UCSD-AML1 (cell line): Measurements from ENCODE around the gene KRT20.
A peak's percentile ranks its signal among the peaks of the same experiment; 100 is the strongest.
"Not testable (repeated sequence)": the region's sequence is repeated elsewhere in the genome, so short reads cannot be mapped to it uniquely, and the experiment has no call there.

Source experiments
- DNase-seq: peaks from one replicate; lab custom pipeline; 2025; ENCODE audit not compliant: unreplicated experiment; lab: John Stamatoyannopoulos, UW

Gene KRT20

DNA sequence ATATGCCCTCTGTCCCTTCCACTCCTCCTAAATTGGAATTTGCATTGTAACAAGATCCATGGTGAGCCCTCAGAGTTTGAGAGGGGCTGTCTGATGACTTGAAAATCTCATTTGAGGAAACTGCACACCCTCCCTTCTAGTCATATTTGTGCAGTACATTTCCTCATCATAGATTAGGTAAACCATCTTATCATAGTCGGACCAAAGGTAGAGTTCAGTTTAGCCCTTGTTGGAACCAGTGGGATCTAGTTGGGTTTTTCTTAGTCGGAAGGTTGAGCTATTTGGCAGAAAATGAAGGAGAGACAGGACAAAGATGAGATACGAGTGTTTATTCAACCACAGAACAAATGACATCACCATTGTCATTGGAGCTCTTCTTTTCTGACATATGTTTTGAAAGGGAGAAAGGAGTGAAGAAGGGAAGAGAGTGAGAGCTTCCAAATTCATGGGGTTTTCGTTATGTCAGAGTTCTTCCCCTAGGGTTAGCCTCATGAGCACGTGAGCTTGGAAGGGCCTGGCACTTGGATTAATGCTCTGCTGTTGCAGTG, 15.8 kb upstream of the KRT20 start:
- DNase-seq = no peak

DNA sequence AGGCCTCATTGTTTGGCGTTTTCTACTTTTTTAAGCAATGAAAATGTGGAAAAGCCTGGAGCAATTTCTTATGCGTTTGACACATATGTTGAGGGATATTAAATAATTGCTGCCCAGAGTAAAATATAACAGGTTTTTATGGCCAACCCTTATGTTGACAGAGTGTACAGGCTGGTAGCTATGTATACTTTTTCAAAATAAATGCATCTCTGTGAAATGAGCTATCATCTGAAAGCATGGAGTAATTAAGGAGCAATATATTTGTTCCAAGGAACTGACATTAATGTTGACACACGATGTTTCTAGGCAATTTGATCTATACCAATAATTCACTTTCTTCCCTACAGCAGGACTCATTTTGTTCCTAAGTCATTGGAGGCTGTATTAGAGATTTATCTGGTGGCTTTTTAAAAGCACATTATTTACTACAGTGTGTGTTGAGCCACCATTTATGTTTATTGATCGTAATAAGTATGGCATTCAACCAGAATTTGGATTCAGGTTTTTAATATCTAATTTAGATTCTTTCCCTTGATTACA, 11.9 kb upstream of the KRT20 start:
- DNase-seq = no peak

DNA sequence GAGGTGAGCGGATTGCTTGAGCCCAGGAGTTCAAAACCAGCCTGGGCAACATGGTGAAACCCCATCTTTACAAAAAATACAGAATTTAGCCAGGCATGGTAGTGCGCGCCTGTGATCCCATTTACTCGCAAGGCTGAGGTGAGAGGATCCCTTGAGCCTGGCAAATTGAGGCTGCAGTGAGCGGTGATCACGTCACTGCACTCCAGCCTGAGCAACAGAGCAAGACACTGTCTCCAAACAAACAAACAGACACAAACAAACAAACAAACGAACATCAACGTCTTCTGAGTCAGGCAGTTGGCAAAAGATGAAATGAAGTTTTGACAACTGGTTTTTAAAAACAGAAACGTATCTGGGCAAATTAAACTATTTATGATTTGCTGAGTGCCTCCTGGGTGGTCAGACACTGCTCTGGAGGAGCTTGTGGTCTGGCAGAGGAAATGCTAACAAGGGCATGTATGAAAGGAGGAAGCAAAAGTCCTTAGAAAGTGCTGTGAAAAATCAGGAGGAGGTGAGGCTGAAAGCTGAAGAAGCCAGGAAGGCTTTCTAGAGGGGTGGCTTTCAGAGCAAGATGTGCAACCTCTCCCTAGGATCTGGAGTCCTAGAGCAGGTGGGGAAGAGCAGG, 10.2 kb upstream of the KRT20 start:
- peak; percentile 22 for DNase-seq

GRCh38 chr17:40888196-40888720, 3.2 kb upstream of the KRT20 start:
- no peak for DNase-seq

DNA sequence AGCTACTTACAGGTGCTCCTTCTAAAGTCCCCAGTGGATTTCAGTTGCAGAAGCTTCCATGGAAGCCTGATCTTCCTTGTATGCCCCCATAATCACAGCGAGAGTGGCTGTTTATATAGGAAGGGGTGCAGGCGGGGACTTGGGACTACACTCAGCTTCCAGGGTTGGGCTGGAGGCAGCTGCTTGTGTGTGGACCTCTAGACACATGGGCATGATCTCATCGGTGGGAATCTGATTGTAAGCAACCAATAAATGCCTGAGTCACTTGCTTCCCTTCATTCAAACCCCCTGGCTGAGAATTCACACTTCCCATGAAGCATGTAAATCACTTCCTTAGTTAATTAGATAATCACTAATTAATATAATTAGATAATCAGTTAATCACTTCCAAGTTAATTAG, 1.0 kb upstream of the KRT20 start:
- DNase-seq = no peak

GRCh38 chr17:40883626-40884334, 1.3 kb downstream of the KRT20 start:
- no peak for DNase-seq

GRCh38 chr17:40883031-40883430, 2.0 kb downstream of the KRT20 start:
- DNase-seq = no peak

DNA sequence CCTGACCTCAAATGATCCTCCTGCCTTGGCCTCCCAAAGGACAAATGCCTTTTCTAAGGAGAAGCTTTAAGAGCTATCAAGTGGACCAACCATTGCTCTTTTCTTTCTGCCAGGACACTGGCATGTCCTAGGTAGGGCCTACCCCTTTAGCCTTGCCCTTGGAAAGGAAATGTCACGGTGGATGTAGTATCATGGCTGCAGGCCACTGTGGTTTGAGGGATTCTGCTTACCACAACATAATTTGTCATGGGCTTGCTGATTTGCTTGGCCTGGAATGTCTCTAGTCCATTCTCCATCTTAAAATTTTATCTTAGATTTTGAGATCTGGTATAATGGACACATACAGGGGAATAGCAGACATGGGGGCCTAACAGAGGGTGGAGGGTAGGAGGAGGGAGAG, 6.0 kb downstream of the KRT20 start:
- DNase-seq = no peak

DNA sequence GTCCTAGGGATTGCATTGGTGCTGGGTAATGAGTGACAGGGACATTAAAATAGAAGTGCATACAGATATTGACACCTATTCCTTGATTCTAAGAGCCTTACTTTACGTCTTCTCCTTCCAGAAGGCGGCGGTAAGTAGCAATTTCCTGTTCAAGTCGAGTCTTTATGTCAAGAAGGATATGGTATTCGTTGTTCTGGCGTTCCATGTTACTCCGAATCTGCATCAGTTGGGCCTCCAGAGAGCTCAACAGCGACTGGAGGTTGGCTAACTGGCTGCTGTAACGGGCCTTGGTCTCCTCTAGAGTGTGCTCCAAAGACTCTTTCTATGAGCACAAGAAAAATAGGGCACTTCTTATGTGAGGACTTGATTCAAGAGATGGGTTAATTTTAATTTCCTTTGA, 7.0 kb downstream of the KRT20 start:
- DNase-seq = no peak

DNA sequence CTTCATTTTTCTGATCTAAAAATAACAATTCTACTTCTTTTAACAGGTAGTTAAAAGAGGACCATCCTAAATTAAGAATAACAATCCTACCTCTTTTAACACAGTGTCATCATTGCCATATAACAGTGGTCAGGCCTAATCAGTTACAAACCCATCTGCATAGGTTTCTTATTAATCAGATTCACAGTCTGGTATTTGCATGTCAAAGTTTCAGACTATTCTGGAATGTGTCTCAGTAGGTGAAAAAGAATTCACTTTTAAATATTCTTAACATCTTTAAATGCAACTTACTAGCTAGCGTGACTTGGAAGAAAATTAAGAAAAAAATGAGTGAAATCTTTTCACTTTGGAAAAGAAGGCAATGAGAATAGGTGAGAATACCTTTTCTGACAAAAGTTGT, 11.2 kb downstream of the KRT20 start:
- no peak for DNase-seq

DNA sequence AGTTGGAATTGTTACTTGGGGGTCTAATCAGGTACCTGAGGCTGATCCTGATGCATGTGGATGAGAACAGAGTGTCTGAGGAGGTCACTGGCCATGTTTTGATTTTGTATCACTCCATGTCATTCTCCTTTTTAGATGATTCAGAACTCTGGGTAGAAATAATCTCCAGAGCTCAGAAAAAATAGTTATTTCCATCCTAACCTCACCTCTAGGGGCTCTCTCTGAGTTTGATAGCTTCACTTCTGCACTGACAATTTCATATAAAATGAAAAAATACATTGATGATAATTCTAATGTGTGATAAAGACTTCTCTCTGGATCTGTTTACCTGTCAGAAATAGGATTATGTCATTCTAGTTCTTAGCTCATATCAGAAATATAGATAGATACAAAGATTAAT, 11.8 kb downstream of the KRT20 start:
- no peak for DNase-seq

DNA sequence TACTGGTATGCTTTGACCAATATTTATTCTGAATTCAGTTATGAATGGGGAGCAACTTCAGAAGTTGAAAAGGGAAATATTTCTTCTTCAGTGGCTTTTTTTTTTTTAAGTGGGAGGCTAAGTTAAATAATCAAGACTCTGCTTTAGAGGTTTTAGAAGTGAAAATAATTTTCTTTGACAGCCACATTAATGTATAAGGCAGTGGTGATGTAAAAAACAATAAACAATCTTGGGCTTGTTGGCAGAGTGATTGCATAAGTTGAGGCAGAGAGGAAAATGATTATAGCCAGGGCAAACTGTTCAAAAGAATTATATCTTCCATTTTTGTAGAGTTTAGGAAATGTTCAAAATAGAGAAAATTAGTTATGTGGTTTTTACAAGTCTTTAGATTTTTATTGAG, 12.6 kb downstream of the KRT20 start:
- DNase-seq = no peak

DNA sequence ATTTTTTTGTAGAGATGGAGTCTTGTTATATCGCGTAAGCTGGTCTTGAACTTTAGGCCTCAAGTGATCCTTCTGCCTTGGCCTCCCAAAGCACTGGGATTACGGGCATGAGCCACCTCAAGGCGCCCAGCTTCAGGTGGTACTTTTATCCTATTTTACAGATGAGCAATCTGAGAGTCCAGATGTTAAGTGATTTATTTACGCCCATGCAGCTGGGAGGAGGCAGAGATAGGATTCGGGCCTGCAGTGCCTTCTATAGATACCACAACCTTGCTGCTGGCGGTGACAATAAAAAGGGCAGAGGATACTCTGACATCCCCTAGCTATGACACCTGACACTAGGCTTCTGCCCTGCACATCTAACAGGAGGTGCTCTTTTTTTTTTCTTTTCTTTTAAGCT, 13.7 kb downstream of the KRT20 start:
- DNase-seq = no peak

GRCh38 chr17:40870136-40870535, 14.9 kb downstream of the KRT20 start:
- no peak for DNase-seq

DNA sequence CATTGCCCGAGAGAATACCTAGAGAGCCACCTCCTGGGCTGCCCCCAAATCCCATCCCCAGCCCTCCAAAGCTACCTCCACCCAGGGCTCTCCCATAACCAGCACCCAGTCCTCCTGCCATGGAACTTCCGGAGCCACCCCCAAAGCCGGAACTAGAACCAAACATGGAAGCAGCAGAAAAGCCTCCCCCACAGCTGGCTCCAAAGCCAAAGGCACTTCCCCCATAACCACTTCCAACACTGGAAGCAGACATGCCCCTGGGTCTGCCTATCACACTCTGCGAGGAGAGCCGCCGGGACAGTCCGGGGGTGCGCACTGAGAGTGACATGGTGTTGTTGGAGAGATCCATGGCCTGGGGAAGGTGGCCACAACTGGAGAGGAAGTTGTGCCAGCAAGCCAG, 18.2 kb downstream of the KRT20 start, which contains the start of gene KRT12:
Gene KRT12, minus strand, starts transcription at position 386 of the 400 bp plus-strand sequence. Its CDS starts 37 bp downstream, at position 349.
- DNase-seq = peak; percentile 26

- no peak for DNase-seq
Observed at GRCh38 chr17:40864661-40865390, 20.2 kb downstream of the KRT20 start.

GRCh38 chr17:40862985-40863733, 21.9 kb downstream of the KRT20 start:
- DNase-seq = no peak

DNA sequence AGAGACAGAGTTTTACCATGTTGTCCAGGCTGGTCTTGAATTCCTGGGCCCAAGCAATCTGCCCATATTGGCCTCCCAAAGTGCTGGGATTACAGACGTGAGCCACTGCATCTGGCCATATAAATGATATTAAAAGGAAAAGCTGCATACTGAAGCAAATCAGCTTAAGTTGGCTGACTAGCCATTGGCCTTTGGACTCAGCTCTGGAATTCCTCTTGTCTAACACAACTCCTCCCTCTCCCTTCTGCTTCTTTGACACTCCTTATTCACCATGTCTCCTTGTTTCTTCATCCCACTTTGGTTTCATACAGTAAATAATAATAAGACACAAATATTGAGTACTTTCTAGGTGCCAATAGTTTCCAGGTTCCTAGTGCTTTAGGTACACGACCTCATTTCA, 25.5 kb downstream of the KRT20 start:
- DNase-seq = no peak

- not testable (repeated sequence) for DNase-seq
Observed at GRCh38 chr17:40858667-40859066, 26.4 kb downstream of the KRT20 start.

DNA sequence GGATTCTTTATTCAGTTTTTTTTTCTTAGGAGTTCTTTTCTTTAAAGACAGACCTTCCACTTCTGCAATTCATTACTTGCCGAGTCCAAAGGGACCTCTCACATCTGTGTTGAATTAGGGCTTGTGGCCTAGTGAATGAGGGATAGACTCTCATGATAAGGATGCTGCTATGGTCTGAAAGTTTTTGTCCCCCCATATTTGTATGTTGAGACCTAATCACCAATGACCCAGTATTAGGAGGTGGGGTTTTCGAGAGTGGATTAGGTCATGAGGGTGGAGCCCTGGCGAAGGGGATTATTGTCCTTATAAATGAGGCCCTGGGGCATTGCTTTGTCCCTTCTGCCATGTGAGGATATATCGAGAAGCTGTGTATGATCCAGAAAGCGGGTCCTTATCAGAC, 27.5 kb downstream of the KRT20 start:
- no peak for DNase-seq
